ENCODE results near the gene ZNF213. TPM values are rescaled to one million over a fixed set of nuclear protein-coding genes. Genes with fewer than 3 reads are reported as not detected.

The ZNF213 gene
- total and polyA plus RNA-seq, 2 experiments from 2014 or later, result 3.4 to 4.0 TPM

GRCh38 chr16:3123986-3124886 lies 10.6 kb upstream of the ZNF213 start:
- DNase-seq (ENCODE audit: low spot score), result peak; percentile 99
- peak; percentile 28 for TF ChIP-seq CTCF (IDR thresholded peaks at IDR 0.05; ENCODE audit: poor library complexity)
- no peak for TF ChIP-seq EZH2 (IDR thresholded peaks at IDR 0.05; ENCODE audit: borderline replicate concordance)
- no peak for TF ChIP-seq EZH2phosphoT487 (IDR thresholded peaks at IDR 0.05; ENCODE audit: low read depth, severe bottlenecking, unreplicated experiment)
- Histone ChIP-seq H3K4me2 (peak overlapping the region; percentile 86), H3K4me1 (ENCODE audit: insufficient read depth) (peaks cover 9% of the 10 kb centered on the region), H3K4me3 (peak overlapping the region; percentile 31), H3K27me3 (no peaks in the 10 kb centered on the region), H2AFZ (peak overlapping the region; percentile 49), H3K9me3 (ENCODE audit: low read depth) (no peaks in the 10 kb centered on the region), H3K79me2 (peaks cover 9% of the 10 kb centered on the region), H4K20me1 (ENCODE audit: insufficient read depth, poor library complexity, severe bottlenecking) (no peaks in the 10 kb centered on the region), H3K36me3 (replicated peaks; ENCODE audit: insufficient read depth, low read depth) (no peaks in the 10 kb centered on the region), H3K27ac (peak overlapping the region; percentile 73), H3K9me2 (replicated peaks; ENCODE audit: insufficient read depth) (no peaks in the 10 kb centered on the region)
- WGBS (ENCODE audit: low lambda C conversion rate, missing lambda C conversion rate), result 3% methylated on average over 61 of the region's 72 CpGs

DNA sequence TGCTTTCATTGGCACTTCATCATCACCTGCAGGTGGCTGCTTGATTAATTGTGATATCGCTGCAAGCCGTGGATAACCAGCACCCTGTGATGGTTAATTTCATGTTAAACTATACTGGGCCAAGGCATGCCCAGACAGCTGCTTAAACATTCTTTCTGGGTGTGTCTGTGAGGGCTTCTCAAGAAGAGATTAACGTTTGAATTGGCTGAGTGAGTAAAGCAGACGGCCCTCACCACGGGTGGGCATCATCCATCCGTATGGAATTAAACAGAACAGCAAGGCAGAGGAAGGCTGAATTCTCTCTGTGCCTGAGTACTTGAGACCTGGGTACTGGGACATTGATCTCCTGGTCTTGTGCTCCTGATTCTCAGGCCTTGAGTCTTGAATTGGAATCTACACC lies 7.1 kb upstream of the ZNF213 start:
- 83% methylated on average over 6 of the region's 6 CpGs for WGBS (ENCODE audit: low lambda C conversion rate, missing lambda C conversion rate)
- TF ChIP-seq EZH2 (IDR thresholded peaks at IDR 0.05; ENCODE audit: borderline replicate concordance) (no peak), CTCF (IDR thresholded peaks at IDR 0.05; ENCODE audit: poor library complexity) (no peak), EZH2phosphoT487 (IDR thresholded peaks at IDR 0.05; ENCODE audit: low read depth, severe bottlenecking, unreplicated experiment) (no peak)
- Histone ChIP-seq H3K9me3 (ENCODE audit: low read depth) (no peaks in the 10 kb centered on the region), H3K4me1 (ENCODE audit: insufficient read depth) (peaks cover 11% of the 10 kb centered on the region), H3K4me2 (no peak overlapping the region), H3K79me2 (peaks cover 22% of the 10 kb centered on the region), H4K20me1 (ENCODE audit: insufficient read depth, poor library complexity, severe bottlenecking) (no peaks in the 10 kb centered on the region), H3K4me3 (no peak overlapping the region), H3K9me2 (replicated peaks; ENCODE audit: insufficient read depth) (no peaks in the 10 kb centered on the region), H3K27me3 (no peaks in the 10 kb centered on the region), H3K27ac (no peak overlapping the region), H2AFZ (no peak overlapping the region), H3K36me3 (replicated peaks; ENCODE audit: insufficient read depth, low read depth) (no peaks in the 10 kb centered on the region)
- no peak for DNase-seq (ENCODE audit: low spot score)

- H3K4me1 ChIP-seq (ENCODE audit: insufficient read depth), result peaks cover 18% of the 10 kb centered on the region
- WGBS (ENCODE audit: low lambda C conversion rate, missing lambda C conversion rate), result 54% methylated on average over 28 of the region's 28 CpGs
- no peaks in the 10 kb centered on the region for H3K9me2 ChIP-seq (replicated peaks; ENCODE audit: insufficient read depth)
- peak; percentile 91 for DNase-seq (ENCODE audit: low spot score)
- H2AFZ ChIP-seq, result no peak overlapping the region
- peak; percentile 83 for TF ChIP-seq CTCF (IDR thresholded peaks at IDR 0.05; ENCODE audit: poor library complexity)
- no peak for TF ChIP-seq EZH2phosphoT487 (IDR thresholded peaks at IDR 0.05; ENCODE audit: low read depth, severe bottlenecking, unreplicated experiment)
- no peak for TF ChIP-seq EZH2 (IDR thresholded peaks at IDR 0.05; ENCODE audit: borderline replicate concordance)
- no peaks in the 10 kb centered on the region for H4K20me1 ChIP-seq (ENCODE audit: insufficient read depth, poor library complexity, severe bottlenecking)
- peak overlapping the region; percentile 41 for H3K27ac ChIP-seq
- peaks cover 37% of the 10 kb centered on the region for H3K79me2 ChIP-seq
- no peak overlapping the region for H3K4me3 ChIP-seq
- H3K27me3 ChIP-seq, result no peaks in the 10 kb centered on the region
- no peaks in the 10 kb centered on the region for H3K9me3 ChIP-seq (ENCODE audit: low read depth)
- peak overlapping the region; percentile 70 for H3K4me2 ChIP-seq
- no peaks in the 10 kb centered on the region for H3K36me3 ChIP-seq (replicated peaks; ENCODE audit: insufficient read depth, low read depth)
These were observed 5.4 kb upstream of the ZNF213 start for GRCh38 chr16:3129137-3130131.
